Mucosa of gallbladder (tissue), 1 donor: ENCODE measurements around the gene OPN5. TPM values are rescaled to one million over a fixed set of nuclear protein-coding genes. Genes with fewer than 3 reads are reported as not detected.

Experiments
- DNase-seq: peaks from one replicate; pipeline ENCODE4 v3.0.0-alpha.2; 2020; ENCODE audit warnings: low spot score
- total RNA-seq: library from RNA; stranded (reverse); gene quantifications from one replicate; pipeline ENCODE4 v1.2.1, GENCODE V29; 2021
- donor health status: DM: no; HTN: no; CAD: no.

The OPN5 gene
- total RNA-seq, 1 donor from 2014 or later = not detected

DNA sequence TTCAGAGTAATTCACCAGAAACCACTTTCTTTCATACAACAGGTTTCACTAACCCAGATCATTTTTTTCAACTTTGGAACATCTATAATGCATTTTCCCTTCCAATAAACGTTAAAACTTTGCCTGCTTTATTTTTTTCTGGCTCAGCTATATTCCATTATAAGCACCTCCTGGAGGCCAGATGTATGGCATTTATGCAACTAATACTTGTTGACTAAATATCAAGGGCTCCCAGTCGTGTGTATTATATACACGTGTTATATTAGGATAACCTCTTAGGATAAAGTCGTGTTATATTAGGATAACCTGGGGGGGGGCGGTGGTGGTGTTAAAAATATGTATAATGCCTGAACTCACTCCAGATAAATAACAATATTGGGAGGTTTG lies 6.7 kb downstream of the OPN5 start:
- no peak for DNase-seq

DNA sequence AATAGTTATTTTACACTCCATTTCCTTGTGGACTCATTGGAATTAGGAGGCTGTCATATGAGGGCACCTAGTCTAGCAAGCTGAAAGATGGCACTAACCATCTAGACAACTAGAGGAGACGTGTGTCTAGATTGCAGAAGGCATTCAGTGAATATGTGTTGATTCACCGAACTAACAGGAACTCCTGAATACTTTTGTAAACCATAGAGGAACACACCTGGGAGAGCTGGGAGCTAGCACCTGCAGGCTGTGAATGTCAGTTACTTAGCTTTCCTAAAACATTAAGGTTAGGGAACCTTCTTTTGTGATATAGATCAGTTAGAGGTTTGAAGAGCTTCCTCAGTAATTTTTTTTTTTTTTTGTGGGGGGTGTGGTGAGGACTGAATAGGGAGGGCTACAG lies 7.7 kb downstream of the OPN5 start:
- DNase-seq = no peak

DNA sequence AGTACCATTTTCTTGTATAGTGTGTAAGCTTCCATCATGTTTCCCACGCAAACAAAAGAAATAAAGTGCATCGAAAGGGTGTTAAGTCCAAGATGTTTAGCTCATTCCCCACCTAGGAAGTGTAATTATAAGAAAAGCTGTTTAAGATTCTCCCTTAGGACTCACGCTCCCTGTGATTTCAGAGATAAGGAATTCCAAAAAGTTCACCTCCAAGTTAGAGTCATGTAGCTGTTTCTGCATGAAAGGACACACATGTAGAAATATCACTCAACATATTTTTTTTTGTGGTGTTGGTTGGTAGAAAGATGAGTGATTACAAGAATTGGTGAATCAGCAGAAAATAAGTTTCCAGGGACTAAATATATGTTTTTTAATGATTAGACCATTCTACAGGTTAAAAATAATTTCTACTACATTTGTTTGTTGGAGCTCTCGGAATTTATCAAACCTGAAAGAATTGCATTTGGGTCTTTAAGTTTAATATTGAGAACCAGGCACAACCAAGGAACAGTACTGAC lies 10.4 kb downstream of the OPN5 start:
- no peak for DNase-seq

DNA sequence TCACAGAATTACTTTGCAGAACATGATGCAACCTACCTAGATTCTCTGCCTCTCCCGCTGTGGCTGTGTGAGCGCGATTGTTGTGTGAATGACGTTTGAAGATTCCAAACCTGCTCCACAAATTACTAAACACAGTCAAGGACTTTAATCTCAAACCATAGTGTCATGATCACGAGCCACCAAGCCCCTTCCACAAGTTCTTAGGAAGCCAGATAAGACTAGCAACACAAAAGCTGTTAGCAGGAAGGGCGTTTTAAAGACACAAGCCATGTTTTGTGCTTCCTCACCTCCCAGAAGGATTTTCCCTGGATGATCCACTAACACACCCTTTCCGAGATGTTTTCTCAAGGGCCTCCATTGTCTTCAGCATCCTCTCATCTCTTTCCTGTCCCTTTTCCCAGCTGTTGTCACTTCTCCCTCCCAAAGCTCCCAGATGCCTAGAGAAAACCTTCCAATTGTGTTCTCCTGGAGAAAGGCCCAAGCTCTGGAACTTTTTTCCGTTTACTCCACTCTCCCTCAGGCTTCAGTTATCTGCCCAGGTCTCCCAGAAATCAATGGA lies 12.8 kb downstream of the OPN5 start:
- no peak for DNase-seq

DNA sequence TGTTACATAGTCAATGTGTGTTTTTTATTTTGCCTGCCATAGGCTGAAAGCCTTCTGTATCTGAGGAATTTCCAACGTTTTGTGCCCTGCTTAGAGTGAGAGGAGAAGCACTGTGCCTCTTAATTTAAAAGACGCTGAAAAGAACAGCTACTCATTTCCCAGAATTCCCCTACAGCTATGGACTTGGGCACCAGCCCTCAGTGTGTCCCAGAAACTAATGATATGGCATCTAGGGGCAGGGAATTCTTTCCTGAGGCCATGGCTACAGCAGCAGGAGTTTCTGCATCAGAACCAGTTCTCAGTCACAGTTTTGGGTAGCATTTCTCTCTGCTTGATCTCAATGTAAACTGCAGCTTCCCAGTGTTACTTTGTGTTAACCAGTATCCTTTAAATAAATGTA lies 20.2 kb downstream of the OPN5 start:
- DNase-seq = no peak

DNA sequence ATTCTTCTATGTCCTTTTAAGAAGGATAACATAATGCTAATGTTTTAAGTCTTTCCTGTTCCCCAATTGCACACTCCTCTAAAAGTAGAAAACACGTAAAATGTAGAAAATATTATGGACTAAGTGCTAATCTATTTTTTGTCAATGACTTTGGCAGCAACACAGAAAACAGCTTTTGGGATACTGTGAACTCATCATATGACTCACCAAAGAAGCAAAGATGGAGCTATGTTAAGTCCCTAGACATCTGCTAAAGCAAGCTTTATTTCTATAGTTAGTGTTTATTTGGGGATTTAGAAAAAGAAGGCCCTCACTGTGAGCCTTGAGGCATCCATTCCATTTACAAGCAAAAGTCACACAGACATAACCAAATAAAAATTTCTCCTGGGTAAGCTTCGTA lies 23.0 kb downstream of the OPN5 start:
- no peak for DNase-seq

DNA sequence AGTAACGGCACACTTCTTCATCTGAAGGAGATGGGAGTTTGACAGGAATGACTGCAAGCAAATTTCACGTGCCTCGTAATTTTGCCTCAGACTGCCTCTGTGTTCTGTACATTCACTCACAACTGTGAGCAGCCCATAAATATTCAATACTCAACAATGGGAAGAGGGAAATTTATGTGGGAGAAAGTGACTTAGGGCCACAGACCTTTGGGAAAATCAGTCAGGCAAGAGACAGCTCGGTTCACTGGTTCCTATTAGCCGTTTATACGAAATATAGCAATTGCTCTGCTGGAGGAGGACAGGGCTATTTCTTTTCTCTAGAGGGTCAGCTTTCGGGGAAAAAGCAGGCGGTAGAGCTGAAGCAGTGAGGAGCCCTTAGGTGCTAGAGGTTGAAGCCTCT lies 28.0 kb downstream of the OPN5 start:
- DNase-seq = no peak

DNA sequence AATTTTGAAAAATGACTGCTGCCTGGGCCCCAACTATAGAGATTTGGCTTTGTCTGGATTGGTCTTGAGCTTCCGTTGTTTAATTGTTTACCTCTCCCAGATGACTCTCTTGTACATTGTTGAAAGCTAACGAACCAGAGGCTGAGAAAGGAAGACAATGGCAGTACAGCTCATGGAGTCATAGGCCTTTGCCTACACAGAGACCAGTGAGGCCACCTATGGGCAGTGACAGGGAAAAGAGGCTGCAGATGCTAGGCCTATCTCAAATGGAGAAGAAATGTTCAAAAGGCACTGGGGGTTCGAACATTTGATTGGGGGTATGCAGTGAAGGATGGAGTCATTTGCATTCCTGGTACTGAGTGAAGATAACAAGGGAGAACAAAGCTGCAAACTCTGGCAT lies 29.1 kb downstream of the OPN5 start:
- no peak for DNase-seq

DNA sequence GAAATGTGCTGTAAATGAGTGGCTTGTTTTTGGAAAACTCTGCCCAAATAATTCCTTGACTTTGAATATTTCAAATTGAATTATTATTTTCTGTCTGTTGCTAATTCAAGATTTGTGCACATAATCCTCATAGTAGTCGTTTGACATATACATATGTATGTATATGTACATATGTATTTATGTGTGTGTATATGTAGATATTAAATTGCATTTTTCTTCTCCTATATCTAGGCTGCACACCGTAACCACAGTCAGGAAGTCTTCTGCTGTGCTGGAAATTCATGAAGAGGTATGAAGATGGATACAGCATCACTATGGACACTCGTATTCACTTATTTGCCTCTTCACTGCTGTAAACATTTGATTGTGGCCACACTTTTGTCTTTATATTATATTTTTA lies 29.6 kb downstream of the OPN5 start:
- no peak for DNase-seq

DNA sequence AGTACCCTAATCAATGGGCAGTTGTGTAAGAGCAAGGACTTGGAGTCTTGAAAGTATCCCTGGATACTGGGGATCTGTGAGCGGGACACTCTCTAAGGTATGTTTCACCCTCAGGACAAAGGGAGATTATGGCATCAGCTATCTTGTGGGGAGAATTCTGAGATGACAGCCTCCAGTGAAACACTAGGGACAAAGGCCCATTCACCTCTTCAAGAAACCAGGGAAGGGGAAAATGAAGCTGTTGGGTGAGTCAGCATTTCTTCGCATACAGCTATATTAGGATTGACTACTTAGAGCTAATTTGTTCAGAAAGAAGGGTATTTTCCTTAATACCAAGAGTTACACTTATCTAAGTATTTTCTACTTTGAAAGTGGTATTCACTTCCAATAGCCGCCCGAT lies 35.9 kb downstream of the OPN5 start:
- DNase-seq = no peak

DNA sequence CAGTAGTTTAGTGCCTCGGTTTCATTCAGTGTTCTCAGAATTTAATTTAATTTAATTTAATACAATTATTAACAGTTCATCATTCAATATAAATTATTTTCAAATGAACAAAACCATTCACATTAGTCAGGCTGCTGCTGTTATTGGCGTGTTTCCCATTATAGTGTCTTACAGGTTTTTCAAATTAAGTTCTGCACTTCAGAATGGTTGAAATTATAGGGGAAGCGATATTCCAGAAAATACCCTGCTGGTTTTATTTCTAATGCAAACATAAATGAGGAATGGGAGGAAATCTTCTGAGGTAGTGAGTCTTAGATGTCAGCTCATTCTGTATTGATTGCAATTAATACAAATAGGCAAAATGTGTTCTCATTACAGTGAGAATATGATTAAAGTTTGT lies 37.6 kb downstream of the OPN5 start:
- DNase-seq = no peak

DNA sequence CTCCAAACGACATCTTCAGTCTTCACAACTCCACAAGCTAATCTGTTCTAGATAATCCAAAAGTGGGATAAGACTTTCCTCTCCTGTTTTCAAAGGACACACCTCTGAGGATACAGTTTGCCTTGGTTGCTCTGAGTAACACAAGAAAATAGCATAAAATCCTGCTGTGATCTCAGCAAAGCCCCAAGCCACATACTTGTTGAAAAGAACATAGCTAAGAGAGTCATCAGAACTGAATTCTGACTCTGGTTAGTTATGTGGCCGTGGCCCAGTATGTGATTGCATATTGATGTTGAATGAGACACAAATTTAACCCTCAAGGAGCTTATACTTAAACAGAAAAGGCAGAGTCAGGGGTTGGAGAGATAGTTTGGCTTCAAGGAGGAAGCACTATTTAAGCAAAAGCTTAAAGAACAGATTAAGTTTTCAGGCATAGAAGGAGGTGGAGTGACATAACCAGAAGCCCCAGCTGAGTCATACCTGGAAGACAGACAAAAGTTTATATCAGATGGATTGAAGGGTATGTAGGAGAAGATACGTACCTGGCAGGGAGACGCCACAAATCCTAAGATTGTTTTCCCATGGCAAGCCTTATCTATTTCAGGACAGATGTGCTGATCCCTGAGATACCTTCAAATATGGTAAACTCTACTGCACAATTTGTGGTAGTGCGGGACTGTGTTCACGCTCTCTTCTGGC lies 41.2 kb downstream of the OPN5 start:
- no peak for DNase-seq

DNA sequence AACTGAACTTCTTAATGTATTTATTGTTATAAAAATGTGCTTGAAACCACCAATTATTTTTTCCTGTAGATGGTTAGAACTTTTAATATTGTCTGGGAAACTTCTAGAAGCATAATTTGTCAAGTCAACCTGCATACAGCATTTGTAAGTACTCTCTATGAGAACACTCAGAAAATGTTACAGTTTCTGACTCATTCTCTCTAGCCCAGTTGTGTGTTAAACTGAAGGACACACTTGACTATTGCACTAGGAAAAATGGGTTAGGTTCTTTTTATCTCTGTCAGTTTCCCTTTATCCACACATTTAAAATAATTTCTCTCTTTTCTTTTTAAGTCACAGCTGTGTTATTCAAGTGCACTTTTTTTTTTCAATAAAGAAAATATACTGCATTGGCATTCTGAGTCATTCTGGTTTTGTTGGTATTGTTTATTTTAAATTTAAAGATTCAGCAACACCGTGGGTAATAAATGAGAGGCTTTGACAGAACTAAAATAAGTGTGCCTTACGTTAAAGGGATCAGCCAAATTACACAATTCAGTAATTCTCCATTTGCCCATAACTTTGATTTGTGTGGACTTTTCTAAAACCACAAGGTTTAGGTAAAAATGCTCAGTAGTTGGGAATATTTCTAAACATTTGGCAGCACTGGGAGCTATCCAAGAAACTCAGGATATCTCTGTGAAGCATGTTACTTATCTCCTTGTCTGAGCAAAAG lies 50.7 kb downstream of the OPN5 start:
- DNase-seq = no peak

DNA sequence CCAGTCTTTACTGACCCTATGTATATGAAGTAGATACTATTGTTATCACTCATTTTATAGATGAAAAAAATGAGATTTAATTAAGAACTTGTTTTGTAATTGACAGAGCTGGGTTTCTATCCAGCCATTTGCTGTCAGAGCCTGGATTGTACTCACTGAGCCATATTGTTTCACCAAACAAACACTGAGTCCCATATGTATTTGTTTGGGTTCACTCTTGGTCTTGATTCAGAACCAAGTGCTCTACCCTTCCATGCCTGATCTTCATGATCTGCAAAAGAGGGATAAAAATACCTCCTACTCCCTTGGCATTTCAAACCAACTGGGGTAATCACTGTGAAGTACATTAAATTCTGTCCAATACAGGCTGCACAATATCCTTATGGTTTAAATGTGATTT lies 52.4 kb downstream of the OPN5 start:
- DNase-seq = no peak

DNA sequence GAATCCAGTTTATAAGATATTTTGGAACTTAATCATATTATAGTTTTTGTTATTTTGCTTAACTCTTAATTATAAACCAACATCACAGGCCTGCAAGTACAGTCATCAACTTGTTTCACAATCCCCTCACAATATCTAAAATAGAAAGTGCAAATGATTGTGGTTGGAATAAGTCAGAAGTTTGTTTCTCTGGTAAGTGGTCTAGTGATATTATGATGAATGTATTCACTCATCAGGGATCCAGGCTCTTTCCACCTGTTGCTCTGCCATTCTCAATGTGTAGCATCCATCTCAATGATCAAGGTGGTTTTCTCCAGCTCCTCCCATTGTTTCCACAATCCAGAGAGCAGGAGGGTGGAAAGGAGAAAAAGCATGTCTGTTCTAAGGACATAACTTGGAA lies 54.2 kb downstream of the OPN5 start:
- no peak for DNase-seq

DNA sequence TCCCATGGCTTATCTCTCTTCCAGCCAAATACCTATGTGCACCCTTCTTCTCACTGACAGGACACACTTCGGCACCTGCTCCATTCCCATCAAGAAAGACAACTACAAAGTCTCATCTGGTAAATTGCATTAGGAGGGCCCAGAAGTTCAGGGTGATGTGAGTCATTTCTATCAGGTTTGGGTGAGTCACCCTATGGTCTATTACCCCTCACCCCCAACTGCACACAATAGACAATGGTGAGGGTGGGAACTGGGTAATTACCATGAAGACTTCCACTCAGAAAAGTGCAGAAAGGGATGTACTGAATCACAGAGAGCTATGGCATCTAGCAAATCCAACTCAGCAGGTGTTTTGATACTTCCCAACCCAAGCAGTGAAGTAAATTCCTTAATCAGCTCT lies 54.8 kb downstream of the OPN5 start:
- DNase-seq = no peak

DNA sequence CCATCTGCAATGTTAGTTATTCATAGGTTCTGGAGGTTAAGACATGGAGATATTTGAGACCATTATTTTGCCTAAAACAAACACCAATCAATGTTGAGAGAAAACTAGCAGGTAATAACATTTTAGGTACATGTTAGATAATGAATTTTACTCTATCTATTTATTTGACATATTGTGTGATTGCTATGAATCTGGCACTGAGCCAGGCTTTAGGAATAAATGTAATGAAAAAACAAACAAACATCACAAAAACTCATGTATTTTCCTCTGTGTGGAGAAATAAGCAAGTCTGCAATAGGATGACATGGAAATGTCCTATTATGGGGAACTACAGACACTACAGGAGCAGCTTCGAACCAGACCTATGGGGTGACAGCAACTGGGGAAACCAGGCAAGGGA lies 57.8 kb downstream of the OPN5 start:
- no peak for DNase-seq

DNA sequence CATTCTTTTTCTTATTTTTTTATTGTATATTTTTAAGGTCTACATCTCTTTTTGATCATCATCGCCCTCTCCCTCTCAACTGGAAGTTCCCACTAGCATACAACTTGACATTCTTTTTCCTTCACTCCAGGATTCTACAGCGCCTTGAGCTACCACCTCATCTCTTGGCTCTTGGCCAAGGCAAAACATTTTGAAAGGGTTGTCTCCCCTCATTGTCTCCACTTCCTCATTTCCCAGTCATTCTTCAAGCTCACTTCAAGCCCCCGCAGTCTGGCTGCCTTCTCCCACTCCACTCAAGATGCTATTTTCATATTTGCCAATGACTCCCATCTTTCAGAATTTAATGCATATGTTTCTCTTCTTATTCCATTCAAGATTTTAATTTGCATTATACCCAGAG lies 63.0 kb downstream of the OPN5 start:
- DNase-seq = no peak

DNA sequence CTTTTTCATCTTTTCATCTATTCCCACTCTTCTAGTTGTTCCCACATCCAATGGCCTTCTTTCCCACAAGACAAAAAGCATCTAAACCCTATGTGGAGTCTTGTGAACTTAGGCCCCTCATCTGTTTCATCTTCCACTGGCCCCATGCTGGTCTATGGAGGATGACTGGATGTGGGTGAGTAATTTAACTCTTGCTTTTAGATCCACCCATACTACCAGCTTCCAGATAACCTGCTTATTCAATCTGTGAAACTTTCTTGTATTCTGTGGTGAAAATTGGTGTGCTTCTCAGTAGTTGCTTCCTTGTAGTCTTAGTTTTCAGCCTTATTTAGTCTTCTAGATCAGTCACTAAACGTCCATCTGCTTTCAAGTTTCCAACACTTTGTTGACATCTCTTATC lies 64.9 kb downstream of the OPN5 start:
- DNase-seq = no peak

DNA sequence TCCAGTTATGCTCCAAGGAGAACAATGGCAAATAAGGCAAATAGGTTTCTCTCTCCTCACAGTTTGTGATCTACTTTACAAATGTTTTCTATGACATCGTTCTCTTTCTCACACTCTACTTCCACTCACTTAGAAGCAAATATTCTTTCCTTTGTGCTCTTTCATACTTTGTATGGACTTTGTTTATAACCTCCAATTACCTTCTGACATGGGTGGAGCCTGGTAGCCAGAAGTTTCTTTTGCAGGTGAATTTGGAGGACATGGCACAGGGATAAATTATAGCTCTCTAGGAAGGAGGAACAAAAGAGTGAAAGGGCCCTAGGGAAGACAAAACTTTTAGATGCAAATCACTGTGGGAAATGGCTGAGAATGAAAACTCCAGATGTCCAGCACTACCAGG lies 69.3 kb downstream of the OPN5 start:
- DNase-seq = no peak

DNA sequence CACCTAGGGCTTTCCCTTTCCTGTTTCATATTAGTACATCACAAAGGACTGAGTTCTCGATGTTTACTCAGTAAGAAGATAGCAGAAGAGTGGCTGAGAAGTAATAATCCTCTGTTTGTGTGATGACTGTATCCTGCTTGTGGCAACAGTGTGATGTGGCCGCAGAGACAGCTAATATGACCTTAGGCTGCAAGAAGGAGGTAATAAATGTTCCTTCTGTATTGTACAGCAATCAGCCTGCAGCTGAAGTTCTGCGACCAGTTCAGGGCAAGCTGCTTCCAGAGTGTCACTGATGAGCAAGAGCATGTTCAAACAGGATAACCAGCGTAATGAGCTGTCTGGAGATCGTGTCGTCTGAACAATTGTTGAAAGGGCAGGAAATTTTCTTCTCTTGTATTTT lies 70.9 kb downstream of the OPN5 start:
- no peak for DNase-seq

DNA sequence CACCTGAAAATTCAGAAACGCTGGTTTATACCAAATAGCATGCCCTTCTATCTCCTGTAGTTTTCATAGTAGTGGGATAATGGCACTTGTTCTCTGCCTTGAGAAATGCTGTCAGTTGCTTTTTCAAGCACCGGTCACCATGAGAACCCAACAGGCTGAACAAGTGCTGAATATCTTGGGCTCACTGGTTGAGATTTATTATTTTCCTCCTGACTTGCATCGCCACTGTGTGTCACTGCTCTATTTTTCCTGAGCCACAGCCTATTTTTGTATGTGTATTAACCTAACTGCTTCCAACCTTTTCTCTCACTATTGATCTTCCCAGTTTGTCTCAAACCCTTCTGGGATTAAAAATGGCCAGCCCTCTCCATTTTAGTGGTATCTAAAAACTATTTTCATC lies 71.9 kb downstream of the OPN5 start:
- DNase-seq = no peak

DNA sequence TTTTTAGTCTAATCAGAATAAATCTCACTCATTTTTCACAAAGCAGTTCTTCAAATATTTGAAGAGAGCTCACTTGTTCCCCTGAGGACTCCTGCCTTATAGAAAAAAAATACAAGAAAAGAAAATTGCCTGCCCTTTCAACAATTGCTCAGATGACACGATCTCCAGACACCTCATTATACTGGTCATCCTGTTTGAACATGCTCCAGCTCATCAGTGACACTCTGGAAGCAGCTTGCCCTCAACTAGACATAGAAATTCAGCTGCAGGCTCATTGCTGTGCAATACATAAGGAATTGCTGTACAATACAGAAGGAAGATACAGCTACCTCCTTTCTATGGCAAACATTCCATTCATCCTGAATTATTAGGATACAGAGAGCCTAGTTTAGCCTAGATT lies 73.1 kb downstream of the OPN5 start:
- DNase-seq = no peak
